GM21619 (cell line): ENCODE data around the gene TAF11.
"Not testable (repeated sequence)": the region's sequence is repeated elsewhere in the genome, so short reads cannot be mapped to it uniquely, and the experiment has no call there.

Experiments
- ATAC-seq: cut with Tn5 transposase; IDR thresholded peaks from one replicate; pipeline ENCODE4 v1.9.1; 2021; ENCODE audit not compliant: unreplicated experiment

The TAF11 gene

GRCh38 chr6:34887753-34888513 lies at the start of gene TAF11:
Gene TAF11, minus strand, starts transcription at chr6:34888042. Its CDS starts 85 bp downstream, at chr6:34887957.
- ATAC-seq: peak; percentile 78

GRCh38 chr6:34934516-34934915 lies 46.7 kb upstream of the TAF11 start:
- no peak for ATAC-seq

DNA sequence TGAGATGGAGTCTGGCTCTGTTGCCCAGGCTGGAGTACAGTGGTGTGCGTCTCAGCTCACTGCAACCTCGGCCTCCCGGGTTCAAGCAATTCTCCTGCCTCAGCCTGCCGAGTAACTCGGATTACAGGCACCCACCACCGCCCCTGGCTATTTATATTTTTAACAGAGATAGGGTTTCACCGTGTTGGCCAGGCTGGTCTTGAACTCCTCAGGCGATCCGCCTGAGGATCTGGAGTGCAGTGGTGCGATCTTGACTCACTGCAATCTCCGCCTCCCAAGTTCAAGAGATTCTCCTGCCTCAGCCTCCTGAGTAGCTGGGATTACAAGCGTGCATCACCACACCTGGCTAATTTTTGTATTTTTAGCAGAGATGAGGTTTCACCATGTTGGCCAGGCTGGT lies 44.4 kb upstream of the TAF11 start:
- ATAC-seq: not testable (repeated sequence)

DNA sequence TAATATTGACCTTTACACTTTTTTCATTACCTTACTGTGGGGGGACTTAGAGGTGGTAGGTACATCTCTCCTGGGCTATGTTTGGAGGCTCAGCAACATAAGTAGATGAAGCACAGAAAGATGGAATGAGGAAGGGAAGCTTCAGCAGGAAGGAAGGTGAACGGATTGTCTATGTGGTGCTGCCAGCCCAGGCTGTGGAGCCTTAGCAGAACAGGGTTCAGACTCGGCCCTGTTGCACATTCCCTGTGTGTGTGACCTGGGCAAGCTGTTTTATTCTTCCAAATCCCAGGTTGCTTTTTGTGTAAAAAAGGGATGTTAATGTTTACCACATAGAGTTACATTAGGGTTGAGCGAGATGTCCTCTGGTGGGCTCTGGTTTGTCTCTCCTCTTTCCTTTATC lies 42.4 kb upstream of the TAF11 start:
- no peak for ATAC-seq

DNA sequence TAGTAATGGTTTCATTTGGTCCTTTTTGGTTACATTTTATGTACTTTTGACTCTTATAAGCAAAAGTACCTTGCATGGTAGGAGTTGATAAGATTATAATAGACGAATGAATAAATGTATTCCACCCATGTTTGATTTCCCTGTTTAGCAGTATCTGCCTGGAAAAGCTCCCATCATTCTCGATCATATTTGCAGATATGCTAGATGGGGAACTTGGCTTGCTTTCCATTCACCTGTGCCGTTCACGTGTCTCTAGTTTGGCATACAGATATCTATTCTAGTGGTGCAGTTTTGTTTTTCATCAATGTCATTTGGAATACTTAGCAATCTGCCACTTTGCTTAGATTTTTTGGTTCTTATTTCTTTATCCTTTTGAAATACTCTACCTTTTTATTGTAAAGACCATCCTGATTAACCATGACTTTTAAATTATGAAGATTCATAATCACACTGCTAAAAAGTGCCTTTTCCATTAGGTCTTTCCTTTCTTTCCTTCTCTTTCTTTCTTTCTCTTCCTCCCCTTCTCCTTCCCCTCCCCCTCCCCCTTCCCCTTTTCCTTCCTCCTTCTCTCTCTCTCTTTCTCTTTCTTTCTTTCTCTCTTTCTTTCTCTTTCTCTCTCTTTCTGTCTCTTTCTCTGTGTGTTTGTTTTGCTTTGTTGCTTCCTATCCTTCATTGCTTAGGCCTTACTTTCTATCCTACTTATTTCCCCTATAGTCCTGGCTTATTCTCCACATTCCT lies 41.6 kb upstream of the TAF11 start:
- no peak for ATAC-seq

DNA sequence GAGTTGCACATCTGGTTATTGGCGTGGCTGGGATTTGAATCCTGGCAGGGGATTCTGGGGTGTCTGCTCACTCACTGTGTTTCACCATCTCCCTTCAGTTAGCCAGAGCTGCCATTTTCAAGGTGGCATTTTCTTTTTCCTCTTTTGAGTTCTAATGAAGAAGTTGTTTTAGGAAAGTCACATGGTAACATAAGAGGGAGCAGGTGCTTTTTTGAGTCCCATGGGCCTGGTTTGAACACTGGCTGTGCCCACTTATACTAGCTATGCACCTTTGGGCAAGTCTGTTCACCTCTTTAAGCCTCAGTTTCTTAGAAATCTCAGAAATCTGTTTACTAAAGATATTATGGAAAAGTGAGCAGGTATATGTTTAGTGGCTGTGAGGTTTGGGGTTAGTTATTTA lies 40.9 kb upstream of the TAF11 start:
- no peak for ATAC-seq

DNA sequence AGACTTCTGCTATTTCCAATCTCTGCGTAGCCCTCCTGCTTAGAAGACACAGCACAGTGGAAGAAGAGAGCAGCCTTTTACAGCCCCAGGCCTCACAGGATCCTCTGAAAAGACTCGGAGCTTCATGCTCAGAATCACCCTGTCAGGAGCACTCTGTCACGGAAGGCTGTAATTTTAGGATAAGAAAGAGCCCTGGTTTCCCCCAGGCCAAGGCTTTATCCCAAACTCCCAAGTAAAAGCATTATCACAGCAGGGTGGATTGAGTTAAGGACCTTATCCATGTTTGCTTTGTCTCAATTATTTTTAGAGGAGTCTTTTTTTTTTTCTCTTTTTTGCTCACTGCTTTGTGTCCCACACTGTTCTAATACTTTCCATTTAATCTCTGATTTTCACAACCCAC lies 40.4 kb upstream of the TAF11 start:
- ATAC-seq: no peak

- no peak for ATAC-seq
These were observed 38.8 kb upstream of the TAF11 start for GRCh38 chr6:34926655-34927054.

DNA sequence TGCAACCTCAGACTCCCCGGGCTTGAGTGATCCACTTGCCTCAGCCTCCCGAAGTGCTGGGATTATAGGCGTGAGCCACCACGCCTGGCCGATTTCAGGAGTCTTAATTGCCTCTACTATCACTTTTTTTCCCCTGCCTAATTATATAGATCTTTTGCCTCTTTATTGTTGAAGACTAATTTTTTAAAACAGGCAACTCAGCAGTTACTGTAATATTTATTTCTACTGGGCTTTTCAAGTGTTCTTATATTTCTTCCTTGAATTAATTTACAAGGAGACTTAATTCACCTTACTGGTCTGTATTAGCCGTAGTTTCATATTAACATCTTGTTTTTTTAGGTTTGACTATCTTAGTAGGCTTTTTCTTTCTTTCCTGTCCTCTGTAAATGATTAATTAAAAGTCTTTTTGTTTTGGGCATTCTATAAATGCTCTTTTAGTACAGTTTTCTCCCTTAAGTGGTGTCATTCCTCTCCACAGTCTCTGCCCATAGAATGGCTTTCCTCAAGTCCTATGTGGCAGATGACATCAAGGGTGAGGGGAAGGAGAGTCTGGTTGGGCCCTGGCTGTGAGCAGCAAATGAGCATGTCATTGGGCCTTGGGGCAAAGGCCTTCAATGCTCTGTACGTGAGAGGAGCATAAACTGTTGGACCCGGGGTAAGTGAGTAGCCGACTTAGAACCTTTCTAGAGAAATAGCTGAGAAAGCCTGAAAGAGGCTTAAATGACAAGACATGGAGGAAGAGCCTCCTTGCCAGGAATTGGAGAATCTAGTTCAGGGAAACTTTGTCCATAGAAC lies 37.2 kb upstream of the TAF11 start:
- ATAC-seq: no peak

DNA sequence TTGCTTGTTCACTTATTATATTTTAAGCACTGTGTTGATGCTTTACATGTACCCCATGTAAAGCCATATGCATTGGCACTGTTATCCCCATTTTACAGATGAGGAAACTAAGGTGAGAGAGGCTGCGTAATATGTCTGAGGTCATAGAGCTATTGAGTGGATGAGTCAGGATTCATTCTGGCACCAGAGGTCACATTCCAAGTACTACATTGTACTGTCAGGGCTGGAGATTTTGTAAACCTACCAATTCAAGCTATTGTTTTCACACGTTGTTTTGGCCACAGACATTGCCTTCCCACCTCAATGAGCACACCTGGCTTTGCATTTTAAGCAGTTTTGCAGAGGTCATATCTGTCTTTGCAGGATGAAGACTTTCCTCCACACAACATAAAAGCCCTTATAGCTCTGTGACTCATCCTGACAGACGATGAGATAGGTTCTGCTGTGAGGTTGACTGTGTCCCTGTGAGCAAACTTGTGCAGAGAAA lies 34.4 kb upstream of the TAF11 start:
- ATAC-seq: no peak

GRCh38 chr6:34920097-34920496 lies 32.3 kb upstream of the TAF11 start:
- ATAC-seq: no peak

GRCh38 chr6:34919651-34920050 lies 31.8 kb upstream of the TAF11 start:
- no peak for ATAC-seq

DNA sequence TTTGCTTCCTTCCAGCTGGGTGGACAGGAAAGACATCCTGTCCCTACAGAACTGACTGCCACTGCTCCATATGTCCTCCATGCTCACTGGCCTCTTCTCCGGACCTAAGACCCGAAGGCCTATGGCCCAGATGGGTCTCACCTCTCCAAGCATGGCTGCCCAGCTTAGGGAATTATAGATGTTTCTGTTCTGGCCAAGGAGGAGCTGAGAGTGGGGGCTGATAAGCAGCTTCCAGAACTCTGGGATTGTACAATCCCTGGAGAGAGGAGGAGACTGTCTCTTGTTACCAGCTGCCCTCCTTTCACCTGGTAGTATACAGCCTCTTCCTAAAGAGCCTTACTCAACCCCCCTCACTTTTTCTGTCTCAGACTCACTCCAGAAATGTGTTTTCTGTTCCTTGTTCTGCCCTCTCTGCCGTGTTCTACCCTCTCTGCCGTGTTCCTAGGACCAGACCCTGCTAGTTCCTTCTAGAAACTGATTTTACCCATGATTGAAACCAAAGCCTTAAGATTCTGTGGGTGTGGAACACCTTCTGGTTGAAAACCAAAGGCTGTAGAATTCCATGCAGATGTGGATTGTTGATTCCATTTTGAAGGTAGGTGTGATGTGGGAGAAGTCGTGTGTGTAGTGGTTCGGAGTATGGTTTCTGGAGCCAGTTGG lies 29.9 kb upstream of the TAF11 start:
- no peak for ATAC-seq

DNA sequence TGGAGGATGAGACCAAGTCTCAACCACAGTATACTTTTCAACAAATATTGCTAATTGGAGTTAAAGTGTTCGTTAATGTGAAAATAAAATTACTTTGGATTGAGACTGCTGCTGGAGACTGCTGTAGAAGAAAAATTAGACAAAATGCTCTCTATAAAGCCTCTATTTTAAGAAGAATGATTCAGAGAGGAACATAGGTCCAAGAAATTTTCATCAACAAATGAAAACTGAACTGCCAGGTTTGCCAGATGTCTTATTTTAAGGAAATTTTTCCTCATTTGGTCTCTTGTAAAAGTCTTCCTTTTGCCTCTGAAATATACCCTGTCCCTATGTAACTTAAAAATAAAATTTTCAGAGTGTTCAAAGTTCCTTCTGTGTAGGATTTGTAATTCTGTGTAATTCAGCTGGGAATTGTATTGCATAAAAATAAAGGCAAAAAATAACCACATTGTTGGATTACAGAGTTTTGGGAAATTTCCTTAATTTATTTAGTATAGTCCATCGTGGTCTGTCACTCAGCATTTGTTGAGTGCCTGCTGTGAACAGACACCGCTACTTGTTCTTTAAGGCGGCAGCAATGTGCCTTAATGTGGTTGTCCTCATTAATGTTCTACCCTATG lies 28.6 kb upstream of the TAF11 start:
- no peak for ATAC-seq

DNA sequence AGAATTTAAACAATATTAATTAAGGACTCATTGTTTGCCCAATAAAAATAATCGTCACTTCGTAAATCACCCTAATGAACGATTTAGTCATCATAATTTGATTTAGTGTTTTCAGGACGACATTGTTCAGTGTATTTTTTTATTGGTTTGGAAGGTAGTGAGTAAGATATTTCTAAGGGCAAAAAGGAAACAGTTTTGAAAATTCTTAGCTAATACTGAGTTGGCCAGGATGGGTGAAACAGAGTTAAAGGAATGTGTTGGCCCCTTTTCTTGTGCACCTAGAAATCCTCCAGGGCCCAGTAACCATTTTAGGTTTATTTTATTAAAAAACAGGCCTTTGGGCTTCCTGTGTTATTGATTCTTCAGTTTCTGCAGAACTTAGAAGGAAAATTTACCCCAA lies 26.5 kb upstream of the TAF11 start:
- ATAC-seq: no peak

DNA sequence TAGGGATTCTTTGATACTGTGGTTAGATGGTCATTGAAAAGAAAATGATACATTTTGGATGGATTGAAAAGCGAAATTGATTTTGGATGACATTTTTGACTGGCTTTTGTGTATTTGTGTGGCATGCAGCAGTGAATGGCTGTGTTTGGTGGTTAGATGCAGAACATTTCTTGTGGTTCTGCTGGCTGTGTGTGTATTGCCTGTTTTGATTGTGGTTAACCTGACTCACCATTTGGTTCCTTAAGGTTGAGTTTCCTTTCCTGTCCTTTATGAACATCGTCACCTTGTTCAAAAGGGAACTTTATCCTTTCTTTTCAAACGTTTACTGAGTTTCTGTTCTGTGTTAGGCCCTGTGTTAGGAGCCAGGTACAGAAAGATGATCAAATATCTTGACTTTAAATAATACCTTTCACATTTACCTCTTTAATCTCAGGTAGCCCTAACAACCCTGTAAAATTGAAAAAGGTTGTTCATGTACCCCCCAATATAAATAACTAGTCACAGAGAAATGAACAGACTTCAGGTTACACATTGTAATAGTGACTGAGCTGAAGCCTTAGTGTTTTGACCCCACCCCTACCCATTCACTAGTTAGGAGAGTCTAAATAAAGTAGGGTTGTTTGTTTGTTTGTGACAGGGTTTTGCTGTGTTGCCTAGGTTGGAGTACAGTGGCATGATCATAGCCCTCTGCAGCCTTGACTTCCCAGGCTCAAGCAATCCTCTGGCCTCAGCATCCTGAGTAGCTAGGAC lies 25.0 kb upstream of the TAF11 start:
- ATAC-seq: peak; percentile 86

DNA sequence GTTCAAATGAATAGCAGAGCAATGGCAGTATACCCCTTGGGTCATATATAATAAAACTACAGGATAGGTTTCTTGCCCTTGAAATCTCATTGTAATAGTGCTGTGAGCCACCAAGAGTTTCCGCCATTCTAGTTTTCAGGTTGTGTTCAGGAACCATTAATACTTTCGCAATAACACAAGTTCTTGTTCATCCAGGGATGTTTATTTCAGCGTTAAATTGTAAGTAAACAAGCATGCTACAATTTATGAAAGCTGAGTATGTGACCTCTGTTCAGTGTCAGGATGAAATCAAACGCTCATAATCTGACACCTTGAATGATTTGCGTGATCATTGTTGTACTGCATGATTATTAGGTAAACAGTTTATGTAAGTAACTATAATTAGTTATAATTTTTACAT lies 24.0 kb upstream of the TAF11 start:
- no peak for ATAC-seq

DNA sequence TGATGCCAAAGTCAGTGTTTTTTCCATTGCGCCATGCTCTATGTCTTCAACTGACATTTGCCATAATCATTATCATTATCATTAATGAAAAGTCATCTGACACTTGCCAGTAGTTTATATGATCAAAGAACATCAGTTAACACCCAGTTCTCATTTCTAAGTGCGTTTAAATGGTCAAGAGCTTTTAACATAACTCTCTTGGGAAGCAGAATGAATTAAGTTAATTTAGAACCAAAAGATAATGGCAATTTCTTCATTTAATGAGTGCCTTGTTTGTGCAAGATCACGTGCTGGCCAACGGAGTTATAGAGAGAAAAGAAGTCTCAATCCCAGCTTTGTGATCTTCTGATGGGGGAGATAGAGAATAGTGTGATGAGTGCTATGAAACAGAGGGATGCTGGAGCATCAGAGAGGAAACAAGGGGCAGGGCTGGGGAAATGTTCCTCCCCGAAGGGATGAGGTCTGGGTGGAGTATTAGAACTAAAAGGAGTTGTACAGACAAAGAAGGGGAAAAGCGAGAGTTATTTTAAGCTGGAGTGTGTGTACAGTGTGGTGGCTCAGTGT lies 21.6 kb upstream of the TAF11 start:
- ATAC-seq: no peak

DNA sequence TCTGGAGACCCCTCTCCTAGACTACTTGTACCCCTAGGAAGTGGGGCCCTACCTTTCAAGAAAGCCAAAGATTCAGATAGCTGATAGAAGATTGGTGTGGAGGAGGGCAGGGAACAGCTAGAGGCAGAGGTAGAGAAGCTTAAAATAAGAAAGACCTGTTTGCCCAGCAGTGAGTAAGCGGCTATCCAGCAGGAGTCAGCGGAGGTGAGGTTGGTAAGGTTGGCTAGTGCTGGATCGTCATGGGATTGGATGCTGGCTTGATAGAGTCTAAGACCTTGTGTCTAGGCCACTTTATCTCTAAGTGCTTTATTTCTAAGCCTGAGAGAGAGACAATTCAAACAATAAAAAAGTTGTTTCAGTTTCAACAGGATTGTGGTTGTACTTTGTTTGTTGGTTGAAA lies 20.4 kb upstream of the TAF11 start:
- ATAC-seq: no peak

- no peak for ATAC-seq
These were observed 19.0 kb upstream of the TAF11 start for GRCh38 chr6:34906826-34907225.
